Esophagus squamous epithelium (tissue), 4 donors: ENCODE results near the gene BRAF.
"Not testable (repeated sequence)": the region's sequence is repeated elsewhere in the genome, so short reads cannot be mapped to it uniquely, and the experiment has no call there.

Experiments used
- POLR2A ChIP-seq, 4 donors: fragments of 450-650 bp; IDR thresholded peaks; one replicate each; pipeline ENCODE4 v1.6.1; 2017; ENCODE audit warnings: antibody characterized with exemption in 4 of 4, mild to moderate bottlenecking in 4 of 4, moderate library complexity in 3 of 4
- TF ChIP-seq, protein P1 (sequence below), 6 experiments: fragments of 450-650 bp in 4 of 6; fragments of 200-600 bp in 2 of 6; sonication (generic) in 2 of 6; IDR thresholded peaks; one replicate each; pipeline ENCODE4 v1.5.1; 2016 to 2019; ENCODE audit warnings: antibody characterized with exemption in 6 of 6, mild to moderate bottlenecking in 4 of 6, moderate library complexity in 4 of 6

DNA sequence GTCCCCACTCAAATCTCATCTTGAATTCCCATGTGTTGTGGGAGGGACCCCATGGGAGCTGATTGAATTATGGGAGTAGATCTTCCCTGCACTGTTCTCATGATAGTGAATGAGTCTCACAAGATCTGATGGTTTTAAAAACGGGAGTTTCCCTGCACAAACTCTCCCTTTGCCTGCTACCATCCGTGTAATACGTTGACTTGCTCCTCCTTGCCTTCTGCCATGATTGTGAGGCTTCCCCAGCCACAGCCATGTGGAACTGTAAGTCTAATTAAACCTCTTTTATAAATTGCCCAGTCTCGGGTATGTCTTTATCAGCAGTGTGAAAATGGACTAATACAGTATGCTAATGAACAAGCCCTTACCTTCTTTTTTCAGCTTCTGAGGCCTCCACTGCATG lies 3.2 kb upstream of the BRAF start:
- TF ChIP-seq, protein P1, sequence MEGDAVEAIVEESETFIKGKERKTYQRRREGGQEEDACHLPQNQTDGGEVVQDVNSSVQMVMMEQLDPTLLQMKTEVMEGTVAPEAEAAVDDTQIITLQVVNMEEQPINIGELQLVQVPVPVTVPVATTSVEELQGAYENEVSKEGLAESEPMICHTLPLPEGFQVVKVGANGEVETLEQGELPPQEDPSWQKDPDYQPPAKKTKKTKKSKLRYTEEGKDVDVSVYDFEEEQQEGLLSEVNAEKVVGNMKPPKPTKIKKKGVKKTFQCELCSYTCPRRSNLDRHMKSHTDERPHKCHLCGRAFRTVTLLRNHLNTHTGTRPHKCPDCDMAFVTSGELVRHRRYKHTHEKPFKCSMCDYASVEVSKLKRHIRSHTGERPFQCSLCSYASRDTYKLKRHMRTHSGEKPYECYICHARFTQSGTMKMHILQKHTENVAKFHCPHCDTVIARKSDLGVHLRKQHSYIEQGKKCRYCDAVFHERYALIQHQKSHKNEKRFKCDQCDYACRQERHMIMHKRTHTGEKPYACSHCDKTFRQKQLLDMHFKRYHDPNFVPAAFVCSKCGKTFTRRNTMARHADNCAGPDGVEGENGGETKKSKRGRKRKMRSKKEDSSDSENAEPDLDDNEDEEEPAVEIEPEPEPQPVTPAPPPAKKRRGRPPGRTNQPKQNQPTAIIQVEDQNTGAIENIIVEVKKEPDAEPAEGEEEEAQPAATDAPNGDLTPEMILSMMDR (IDR thresholded peaks at IDR 0.05) = not testable (repeated sequence)
- TF ChIP-seq POLR2A (IDR thresholded peaks at IDR 0.05) = not testable (repeated sequence)
